ENCODE data around the gene ZNF746. TPM values are rescaled to one million over a fixed set of nuclear protein-coding genes. Genes with fewer than 3 reads are reported as not detected.
"Not testable (repeated sequence)": the region's sequence is repeated elsewhere in the genome, so short reads cannot be mapped to it uniquely, and the experiment has no call there.

The ZNF746 gene
- total RNA-seq, 2 donors from 2014 or later: 11.0 to 13.6 TPM

DNA sequence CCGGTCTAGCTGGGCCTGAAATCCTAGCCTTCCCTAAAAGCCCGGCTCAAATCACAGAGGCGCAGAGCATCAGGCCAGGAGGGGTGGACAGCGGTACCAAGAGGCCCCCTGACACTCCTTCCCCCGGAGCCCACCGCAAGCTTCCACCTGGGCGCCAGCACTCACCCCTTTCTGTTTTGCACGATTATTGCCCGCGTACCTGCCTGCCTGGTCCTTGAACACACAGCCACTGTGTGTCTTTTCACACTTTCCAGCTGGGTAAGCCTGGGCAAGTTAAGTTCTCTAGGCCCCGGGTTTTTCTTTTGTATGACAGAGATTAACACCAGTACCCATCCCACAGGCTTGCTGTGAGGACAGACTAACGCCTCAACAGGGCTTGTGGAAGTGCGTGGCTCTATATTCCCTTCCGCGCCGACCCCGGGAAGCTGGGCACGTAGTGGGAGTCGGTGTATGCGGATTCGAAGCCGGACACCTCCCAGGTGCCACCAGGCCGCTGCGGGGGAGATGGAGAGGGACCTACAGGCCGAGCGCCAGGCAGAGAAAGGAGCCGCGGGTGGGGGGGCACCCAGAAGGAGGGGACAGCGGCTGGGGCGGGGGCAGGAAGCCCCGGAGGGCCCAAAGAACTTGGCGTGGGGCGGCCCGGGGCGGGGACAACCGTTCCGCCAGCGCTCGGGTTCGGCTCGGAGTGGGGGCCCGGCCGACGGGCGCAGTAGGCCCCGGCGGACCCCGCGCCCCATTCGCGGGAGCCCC lies 792 bp downstream of the ZNF746 start:
- DNase-seq (ENCODE audit: low spot score): no peak
- no peaks in the 10 kb centered on the region for H3K27me3 ChIP-seq

DNA sequence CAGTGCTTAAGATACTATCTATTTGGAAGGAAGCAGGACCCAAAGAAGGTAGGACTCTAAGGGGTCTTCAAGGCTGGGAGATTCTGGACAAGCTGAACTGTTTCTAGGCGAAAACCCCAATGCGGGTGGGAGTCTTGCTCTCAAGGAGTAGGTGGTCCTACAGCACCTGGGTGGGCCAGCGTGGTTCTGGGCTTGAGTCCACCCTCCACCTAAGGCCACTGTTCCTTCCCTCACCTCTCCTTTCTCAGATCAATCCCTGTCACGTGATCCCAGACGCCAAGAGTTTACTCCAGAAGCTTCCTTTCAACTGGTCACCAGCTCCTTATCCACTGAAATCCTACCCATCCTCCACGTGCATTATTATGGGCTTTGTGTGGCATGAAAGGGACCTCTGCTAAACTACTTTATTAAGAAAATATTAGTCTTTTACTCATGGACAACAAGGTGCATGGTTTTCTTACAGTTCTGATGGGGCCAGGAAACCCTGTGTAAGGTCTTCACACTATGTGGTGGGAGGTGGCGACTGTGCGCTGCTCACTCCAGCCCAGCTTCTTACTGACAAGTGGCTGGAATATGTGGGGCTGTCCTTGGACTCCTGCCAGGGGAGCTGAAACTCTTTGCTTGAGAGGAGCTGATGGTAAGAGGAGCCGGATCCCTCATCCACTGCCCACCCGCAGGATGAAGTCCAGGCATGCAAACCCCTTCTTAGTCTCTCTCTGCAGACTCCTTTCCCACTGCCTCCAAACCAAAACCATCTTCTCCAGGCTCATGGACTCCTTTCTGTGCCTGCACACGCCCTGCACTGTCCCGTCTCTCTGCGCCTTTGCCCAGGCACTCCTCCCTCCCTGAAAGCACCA lies 1.6 kb downstream of the ZNF746 start:
- H3K27ac ChIP-seq: peak overlapping the region; percentile 75 to 81
- peak; percentile 92 for DNase-seq (ENCODE audit: low spot score)
- peaks cover 30% of the 10 kb centered on the region for H3K36me3 ChIP-seq
- H3K4me1 ChIP-seq: peaks cover 0 to 24% of the 10 kb centered on the region in 2 donors
- no peaks in the 10 kb centered on the region for H3K9me3 ChIP-seq
- H3K4me3 ChIP-seq: peak overlapping the region; percentile 72 to 78
- TF ChIP-seq, protein P1, sequence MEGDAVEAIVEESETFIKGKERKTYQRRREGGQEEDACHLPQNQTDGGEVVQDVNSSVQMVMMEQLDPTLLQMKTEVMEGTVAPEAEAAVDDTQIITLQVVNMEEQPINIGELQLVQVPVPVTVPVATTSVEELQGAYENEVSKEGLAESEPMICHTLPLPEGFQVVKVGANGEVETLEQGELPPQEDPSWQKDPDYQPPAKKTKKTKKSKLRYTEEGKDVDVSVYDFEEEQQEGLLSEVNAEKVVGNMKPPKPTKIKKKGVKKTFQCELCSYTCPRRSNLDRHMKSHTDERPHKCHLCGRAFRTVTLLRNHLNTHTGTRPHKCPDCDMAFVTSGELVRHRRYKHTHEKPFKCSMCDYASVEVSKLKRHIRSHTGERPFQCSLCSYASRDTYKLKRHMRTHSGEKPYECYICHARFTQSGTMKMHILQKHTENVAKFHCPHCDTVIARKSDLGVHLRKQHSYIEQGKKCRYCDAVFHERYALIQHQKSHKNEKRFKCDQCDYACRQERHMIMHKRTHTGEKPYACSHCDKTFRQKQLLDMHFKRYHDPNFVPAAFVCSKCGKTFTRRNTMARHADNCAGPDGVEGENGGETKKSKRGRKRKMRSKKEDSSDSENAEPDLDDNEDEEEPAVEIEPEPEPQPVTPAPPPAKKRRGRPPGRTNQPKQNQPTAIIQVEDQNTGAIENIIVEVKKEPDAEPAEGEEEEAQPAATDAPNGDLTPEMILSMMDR (IDR thresholded peaks at IDR 0.05): no peak
- H3K27me3 ChIP-seq: no peaks in the 10 kb centered on the region

More for the DNA sequence above, 792 bp downstream of the ZNF746 start:
- H3K9me3 ChIP-seq: no peaks in the 10 kb centered on the region
- peaks cover 0 to 24% of the 10 kb centered on the region in 2 donors for H3K4me1 ChIP-seq
- H3K36me3 ChIP-seq: peaks cover 21% of the 10 kb centered on the region
- H3K27ac ChIP-seq: peak overlapping the region; percentile 75 to 81
- H3K4me3 ChIP-seq: peak overlapping the region; percentile 72 to 78
- TF ChIP-seq, protein P1 (IDR thresholded peaks at IDR 0.05): no peak

DNA sequence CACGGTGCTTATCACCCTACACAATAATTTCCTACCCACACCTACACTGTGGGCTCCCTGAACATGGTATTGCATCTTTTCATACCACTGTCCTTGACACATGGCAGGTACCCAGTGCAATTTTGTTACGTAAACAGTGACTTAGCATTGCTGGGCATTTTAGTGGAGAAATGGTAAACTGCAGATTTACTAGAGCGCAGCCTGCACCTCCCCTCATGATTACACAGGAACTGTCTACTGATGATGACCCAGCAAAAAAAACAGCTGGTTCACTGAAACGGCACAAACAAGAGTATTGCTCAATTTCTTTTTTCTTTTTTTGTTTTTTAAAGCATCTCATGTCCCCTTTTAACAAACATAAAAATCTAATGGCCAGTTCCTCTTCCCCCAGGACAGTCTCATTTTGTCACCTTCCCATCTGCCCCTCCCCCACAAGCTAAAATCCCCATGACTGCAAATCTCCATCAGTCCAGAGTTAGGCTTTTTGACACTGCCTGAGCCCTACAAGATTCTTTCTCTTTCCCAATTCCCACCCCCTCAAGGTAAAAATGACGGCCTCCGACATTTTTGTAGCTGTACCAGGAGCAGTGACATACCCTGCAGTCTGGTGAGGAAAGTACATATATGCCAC lies 2.8 kb downstream of the ZNF746 start:
- Histone ChIP-seq H3K27ac (peak overlapping the region in 1 of 2 donors; percentile 4), H3K36me3 (peaks cover 39% of the 10 kb centered on the region), H3K4me3 (no peak overlapping the region), H3K9me3 (no peaks in the 10 kb centered on the region), H3K27me3 (no peaks in the 10 kb centered on the region), H3K4me1 (peaks cover 0 to 24% of the 10 kb centered on the region in 2 donors)
- DNase-seq (ENCODE audit: low spot score): no peak
- TF ChIP-seq, protein P1 (IDR thresholded peaks at IDR 0.05): no peak

DNA sequence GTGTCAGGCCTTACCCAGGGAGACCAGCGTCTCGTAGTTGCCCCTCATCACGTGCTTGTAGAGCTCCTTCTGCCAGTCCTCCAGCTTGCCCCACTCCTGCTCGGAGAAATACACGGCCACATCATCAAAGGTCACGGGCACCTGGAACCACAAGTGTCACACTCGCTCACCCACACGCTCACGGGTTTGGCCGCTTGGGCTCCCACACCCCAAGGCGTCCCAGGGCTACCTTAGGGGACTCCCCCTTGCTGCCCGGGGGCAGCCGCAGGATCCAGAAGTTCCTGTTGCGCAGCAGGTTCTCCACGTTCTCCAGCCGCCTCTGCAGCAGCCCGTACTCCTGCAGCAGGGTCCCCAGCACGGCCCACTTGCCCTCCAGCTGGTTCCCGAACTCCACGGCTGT lies 3.6 kb downstream of the ZNF746 start:
- H3K9me3 ChIP-seq; DNase-seq (ENCODE audit: low spot score): not testable (repeated sequence)
- peaks cover 46% of the 10 kb centered on the region for H3K36me3 ChIP-seq

DNA sequence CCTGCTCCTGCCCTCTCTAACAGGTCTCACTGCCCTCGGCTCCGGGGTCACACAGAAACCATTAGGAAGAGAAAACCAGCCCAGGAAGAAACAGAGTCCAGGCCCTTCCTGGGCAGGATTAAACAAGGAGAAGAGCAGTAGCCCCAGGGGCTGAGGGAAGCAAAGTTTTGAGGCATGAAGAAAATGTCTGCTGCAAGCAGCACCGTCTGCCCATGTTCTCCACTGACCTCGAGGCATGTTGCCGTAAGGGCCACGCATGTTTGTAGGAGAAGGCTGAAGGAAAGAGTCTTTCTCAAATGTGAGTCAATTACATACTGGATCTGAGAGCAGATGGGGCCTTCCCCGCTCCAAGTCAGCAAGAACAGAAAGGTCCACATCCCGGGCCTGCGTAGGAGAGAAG lies 4.2 kb downstream of the ZNF746 start:
- Histone ChIP-seq H3K27me3 (no peaks in the 10 kb centered on the region), H3K4me1 (peaks cover 0 to 24% of the 10 kb centered on the region in 2 donors), H3K27ac (no peak overlapping the region), H3K9me3 (no peaks in the 10 kb centered on the region), H3K4me3 (no peak overlapping the region), H3K36me3 (peaks cover 48% of the 10 kb centered on the region)
- TF ChIP-seq, protein P1 (IDR thresholded peaks at IDR 0.05): no peak
- no peak for DNase-seq (ENCODE audit: low spot score)

More for the DNA sequence above, 3.6 kb downstream of the ZNF746 start:
- peaks cover 0 to 24% of the 10 kb centered on the region in 2 donors for H3K4me1 ChIP-seq
- not testable (repeated sequence) for H3K27ac ChIP-seq, H3K4me3 ChIP-seq, H3K27me3 ChIP-seq

Measured in right atrium auricular region (tissue), 2 donors.